Fibroblast of skin of left quadriceps (primary cell): ENCODE results near the gene RAB1B.

Source experiments
- DNase-seq, 2 experiments: peaks; one replicate each; pipeline ENCODE4 v3.0.0-alpha.2; 2013; ENCODE audit warnings: low read depth in 2 of 2

RAB1B gene

GRCh38 chr11:66284526-66285078 is 16.2 kb downstream of the RAB1B start:
- DNase-seq = no peak

DNA sequence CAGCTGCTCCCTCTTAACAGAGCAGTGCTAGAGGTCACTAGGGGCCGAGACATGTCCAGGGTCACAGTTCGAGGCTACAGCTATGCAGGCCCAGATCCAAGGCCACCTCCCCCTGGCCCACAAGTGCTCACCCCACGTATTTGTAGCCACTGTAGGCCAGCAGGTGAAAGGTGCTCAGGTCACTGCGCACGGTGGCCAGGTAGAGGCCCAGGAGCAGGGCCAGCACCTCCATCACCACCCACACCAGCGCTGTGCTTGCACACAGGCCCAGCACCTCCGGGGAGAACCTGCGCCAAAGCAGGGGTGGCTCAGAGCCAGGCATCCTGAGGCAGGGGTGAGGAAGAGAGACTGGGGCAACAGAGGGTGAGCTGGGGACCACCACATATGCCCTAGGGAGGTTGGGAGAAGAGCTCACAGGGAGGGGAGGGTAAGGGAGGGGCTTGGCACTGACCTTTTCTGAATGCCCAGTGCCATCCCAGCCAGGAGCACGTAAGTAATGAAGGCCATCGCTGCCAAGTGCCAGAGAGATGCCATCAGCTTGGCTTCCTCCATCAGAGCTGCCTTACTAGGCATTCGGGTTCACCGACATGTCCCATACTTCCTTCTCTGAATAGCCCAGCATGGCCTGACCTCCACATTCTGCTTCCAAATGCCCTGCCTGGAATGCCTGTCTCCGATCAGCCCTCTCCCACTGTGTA is 17.0 kb downstream of the RAB1B start:
- DNase-seq = no peak

DNA sequence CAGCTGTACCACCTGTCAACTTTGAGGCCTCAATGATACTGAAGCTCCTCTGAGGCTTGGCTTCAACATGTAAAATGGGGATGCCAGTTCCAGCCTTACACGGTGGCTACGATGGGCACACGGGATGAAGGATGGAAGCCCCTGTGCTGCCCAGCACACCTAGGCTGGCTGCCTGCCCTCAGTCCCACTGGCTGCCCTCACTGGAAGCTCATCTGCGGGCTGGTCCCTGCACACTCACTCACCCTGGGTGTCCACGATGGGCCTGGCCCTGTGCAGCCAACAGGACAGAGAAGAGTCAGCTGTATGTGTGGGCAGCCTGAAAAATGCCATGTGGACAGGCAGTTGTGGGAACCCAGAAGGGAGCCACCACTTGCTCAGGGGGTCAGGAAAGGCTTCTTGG is 18.3 kb downstream of the RAB1B start:
- no peak for DNase-seq

GRCh38 chr11:66287211-66287888 is 18.9 kb downstream of the RAB1B start:
- no peak for DNase-seq

- no peak for DNase-seq
These were observed 19.6 kb downstream of the RAB1B start for GRCh38 chr11:66287889-66288670.

GRCh38 chr11:66288671-66289547 is 20.5 kb downstream of the RAB1B start, which contains the start of gene YIF1A:
TSS of gene YIF1A (minus strand) at chr11:66289143. CDS start at chr11:66288985, 158 bp downstream.
- DNase-seq = peak; percentile 99

DNA sequence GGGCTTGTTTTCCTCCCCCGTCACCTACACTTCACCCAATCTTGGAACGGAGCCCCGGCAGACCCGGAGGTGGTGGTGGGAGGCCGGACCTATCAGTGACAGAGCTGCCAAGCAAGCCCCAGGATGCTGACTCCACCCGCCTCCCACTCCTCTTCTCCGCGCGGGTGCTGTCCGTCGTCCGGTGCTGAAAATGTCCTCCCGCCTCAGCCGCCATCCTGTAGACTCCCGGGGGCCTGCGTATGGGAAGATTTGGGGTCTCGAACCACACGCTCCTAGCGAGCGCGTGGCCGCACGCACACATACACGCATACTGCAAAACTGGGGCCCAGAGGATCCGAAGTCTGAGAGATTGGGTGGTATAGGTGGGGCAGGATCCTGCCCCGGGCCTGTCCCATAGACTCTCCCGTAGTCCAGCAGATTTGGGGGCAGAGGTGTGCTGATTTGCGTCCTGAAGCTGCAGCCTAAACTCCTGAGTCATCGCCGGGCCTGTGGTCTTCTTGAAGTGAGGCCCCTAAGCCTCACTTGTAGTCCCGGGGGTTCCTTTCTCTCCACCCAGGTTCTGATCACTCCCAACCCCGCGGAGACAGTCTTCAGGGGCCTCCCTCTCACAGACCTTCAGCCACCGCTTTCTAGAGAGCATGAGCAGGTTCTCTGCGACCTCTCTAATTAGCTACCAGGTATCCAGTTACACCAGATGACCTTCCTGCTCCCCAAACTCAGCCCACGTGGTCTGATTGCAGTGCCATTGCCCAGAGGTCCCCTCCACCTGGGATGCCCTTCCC is 21.3 kb downstream of the RAB1B start:
- no peak for DNase-seq

- no peak for DNase-seq
These were observed 21.8 kb downstream of the RAB1B start for GRCh38 chr11:66290330-66290621.

DNA sequence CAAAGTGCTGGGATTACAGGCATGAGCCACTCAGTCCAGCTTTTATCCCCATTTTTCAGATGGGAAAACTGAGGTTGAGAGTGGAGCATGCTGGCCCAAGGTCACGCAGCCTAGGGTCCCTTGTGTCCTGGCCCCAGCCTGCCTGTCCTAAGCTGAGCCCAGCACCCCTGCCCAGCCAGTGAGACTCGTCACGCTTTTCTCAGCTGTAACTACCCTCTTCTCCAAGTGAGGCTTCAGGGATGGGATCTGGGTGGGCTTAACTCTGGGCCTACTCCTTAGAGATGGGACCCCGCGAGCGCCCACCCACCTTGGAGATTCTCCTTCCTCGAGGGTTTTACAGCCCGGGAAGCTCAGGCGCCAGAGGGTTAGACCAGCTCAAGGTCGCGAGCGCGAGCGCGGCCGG is 22.9 kb downstream of the RAB1B start:
- DNase-seq = no peak

DNA sequence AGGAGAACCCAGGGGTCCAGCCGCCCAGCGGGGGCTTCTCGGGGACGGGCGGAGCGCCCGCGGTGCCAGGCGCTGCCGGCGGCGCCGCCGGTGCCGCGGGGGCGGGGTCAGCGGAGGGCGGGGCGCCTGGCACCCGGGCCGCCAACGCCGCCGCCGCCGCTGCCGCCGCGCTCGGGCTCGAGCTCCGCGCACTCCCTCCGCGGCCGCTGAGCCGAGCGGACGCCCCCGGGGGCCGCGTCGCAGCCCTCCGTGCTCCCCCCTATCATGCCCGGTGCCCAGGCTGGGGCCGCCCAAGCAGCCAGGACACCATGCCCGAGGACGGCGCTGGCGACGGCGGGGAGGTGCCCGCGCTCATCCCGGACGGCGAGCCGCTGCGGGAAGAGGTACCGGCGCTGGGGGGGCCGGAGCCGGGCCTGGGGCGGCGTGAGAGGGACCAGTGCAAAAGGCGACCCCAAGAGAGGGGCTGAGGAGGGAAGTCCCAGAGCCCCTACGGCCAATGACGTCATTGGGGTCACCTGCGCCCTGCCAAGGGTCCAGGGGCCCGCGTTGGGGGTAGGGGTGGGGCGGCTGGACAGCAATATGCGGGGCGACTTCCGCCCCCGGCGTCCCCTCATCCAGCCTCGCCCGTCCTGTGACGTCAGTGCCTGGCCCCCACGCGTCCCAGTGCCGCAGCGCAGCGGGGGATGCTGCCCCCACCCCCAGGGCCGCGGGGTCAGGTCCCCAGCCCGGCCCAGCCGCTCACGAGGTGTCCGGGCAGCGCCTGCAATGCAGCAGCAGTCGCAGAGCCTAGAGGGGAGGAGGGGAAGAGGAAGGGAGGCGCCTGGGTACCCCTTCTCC is 23.5 kb downstream of the RAB1B start, which contains the start of gene TMEM151A:
Gene TMEM151A, plus strand, starts transcription at position 189 of the 837 bp plus-strand sequence. Its CDS starts 120 bp downstream, at position 309.
- no peak for DNase-seq

- DNase-seq = no peak
These were observed 24.3 kb downstream of the RAB1B start for GRCh38 chr11:66292543-66293332.

GRCh38 chr11:66293352-66293751 is 24.9 kb downstream of the RAB1B start:
- no peak for DNase-seq

DNA sequence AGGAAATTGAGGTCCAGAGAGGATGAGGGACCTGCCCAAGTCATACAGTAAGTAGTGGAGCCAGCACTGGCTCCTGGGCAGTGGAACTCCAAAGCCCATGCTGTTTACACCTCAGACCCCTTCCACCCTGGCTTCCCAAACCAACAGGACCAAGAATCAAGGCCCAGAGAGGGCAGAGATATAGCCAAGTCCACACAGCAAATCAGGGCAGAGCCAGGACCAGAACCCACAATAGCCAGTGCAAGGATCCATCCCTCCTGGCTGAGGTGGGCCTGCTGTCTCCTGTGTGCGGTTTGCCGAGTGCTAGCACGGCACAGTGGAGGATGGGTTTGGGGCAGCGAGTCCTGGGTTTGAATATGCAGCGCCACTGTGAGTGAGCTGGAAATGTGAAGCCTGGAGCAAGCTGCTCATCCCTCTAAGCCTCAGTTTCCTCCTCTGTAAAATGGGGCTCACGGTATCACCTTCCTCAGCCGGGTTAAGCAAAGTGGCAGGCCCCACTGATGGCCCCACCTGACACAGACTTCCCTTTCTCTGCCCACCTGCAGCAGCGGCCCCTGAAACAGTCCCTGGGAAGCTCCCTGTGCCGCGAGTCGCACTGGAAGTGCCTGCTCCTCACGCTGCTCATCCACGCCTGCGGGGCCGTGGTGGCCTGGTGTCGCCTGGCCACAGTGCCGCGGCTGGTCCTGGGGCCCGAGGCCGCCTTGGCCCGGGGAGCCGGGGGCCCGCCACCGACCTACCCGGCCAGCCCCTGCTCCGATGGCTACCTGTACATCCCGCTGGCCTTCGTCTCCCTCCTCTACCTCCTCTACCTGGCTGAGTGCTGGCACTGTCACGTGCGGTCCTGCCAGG is 25.6 kb downstream of the RAB1B start:
- DNase-seq = no peak

DNA sequence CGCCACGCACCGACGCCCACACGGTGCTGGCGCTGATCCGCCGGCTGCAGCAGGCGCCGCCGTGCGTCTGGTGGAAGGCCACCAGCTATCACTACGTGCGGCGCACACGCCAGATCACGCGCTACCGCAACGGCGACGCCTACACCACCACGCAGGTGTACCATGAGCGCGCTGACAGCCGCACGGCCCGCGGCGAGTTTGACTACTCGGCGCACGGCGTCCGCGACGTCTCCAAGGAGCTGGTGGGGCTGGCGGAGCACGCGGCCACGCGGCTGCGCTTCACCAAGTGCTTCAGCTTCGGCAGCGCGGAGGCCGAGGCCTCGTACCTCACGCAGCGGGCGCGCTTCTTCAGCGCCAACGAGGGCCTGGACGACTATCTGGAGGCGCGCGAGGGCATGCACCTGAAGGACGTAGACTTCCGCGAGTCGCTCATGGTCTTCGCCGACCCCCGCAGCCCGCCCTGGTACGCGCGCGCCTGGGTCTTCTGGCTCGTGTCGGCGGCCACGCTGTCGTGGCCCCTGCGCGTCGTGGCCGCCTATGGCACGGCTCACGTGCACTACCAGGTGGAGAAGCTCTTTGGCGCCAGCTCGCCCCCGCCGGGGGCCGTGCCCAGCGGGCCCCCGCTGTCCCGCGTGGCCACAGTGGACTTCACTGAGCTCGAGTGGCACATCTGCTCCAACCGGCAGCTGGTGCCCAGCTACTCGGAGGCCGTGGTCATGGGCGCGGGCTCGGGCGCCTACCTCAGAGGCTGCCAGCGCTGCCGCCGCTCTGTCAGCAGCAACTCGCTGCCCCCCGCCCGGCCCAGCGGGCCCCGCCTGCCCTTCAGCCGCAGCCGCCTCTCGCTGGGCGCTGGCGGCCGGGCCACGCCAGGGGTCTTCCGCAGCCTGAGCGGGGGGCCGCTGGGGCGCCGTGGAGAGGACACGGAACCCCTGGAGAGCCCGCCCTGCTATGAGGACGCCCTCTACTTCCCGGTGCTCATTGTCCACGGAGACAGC is 26.5 kb downstream of the RAB1B start:
- DNase-seq = no peak

- DNase-seq = no peak
These were observed 29.2 kb downstream of the RAB1B start for GRCh38 chr11:66297610-66298009.

DNA sequence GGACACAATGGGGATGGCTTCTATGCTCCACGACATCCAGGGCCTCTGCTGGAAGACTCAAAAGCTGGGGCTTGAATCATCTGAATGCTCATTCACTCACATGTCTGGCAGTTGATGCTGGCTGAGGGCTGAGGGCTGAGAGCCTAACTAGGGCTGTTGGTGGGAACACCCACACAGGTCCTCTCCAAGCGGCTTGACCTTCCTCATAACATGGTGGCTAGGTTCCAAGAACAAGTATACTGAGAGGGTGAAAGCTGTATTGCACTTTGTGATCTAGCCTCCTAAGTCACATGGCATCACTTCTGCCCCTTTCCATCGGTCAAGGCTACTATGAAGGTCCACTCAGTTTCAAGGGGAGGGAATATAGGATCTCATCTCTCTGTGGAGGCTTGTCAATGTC is 30.7 kb downstream of the RAB1B start:
- DNase-seq = no peak

- DNase-seq = no peak
These were observed 34.2 kb downstream of the RAB1B start for GRCh38 chr11:66302656-66303055.
